ENCODE results near the gene JUNB. TPM values are rescaled to one million over a fixed set of nuclear protein-coding genes. Genes with fewer than 3 reads are reported as not detected.
"Not testable (repeated sequence)": the region's sequence is repeated elsewhere in the genome, so short reads cannot be mapped to it uniquely, and the experiment has no call there.

JUNB gene
- total and polyA plus RNA-seq, 7 donors: 91.6 to 1,252 (median 249) TPM

GRCh38 chr19:12815088-12815487, 23.8 kb downstream of the JUNB start:
- H3K36me3 ChIP-seq: peaks cover 0 to 5% (median 3%) of the 10 kb centered on the region in 4 donors
- TF ChIP-seq POLR2AphosphoS5 (IDR thresholded peaks at IDR 0.05) (no peak), EP300 (IDR thresholded peaks at IDR 0.05) (no peak), CTCF (IDR thresholded peaks at IDR 0.05) (no peak), POLR2A (IDR thresholded peaks at IDR 0.05) (no peak)
- H3K4me1 ChIP-seq: no peaks in the 10 kb centered on the region
- H3K27ac ChIP-seq: no peak overlapping the region
- H3K9me3 ChIP-seq: no peaks in the 10 kb centered on the region
- WGBS, 2 donors: 96% methylated on average over 7 of the region's 7 CpGs
- no peaks in the 10 kb centered on the region for H3K27me3 ChIP-seq
- DNase-seq: no peak
- intact Hi-C loops (cut with DNase I): no loop called here
- H3K4me3 ChIP-seq: no peak overlapping the region

- DNase-seq; H3K4me3 ChIP-seq; intact Hi-C loops (cut with DNase I); H3K27me3 ChIP-seq; H3K36me3 ChIP-seq; H3K9me3 ChIP-seq; H3K27ac ChIP-seq; H3K4me1 ChIP-seq: not testable (repeated sequence)
- WGBS, 2 donors: 86 to 90% methylated on average over 6 of the region's 6 CpGs
These were observed 25.9 kb downstream of the JUNB start for GRCh38 chr19:12817188-12817587.

GRCh38 chr19:12817810-12818209, 26.5 kb downstream of the JUNB start:
- H3K9me3 ChIP-seq; H3K27ac ChIP-seq; intact Hi-C loops (cut with DNase I); H3K27me3 ChIP-seq; DNase-seq; H3K4me1 ChIP-seq; H3K4me3 ChIP-seq; H3K36me3 ChIP-seq: not testable (repeated sequence)
- 91 to 94% methylated on average over 11 of the region's 11 CpGs for WGBS, 2 donors

GRCh38 chr19:12821761-12822160, 30.5 kb downstream of the JUNB start:
- H3K4me1 ChIP-seq: peaks cover 0 to 4% (median 2%) of the 10 kb centered on the region in 4 donors
- H3K27me3 ChIP-seq: peaks cover 4 to 33% (median 23%) of the 10 kb centered on the region in 3 donors
- TF ChIP-seq CTCF (IDR thresholded peaks at IDR 0.05) (no peak), POLR2AphosphoS5 (IDR thresholded peaks at IDR 0.05) (no peak), EP300 (IDR thresholded peaks at IDR 0.05) (no peak), POLR2A (IDR thresholded peaks at IDR 0.05) (no peak)
- H3K4me3 ChIP-seq: no peak overlapping the region
- H3K27ac ChIP-seq: no peak overlapping the region
- no peak for DNase-seq
- 84 to 87% methylated on average over 2 of the region's 2 CpGs for WGBS, 2 donors
- H3K9me3 ChIP-seq: no peaks in the 10 kb centered on the region
- intact Hi-C loops (cut with DNase I): no loop called here
- no peaks in the 10 kb centered on the region for H3K36me3 ChIP-seq

- WGBS, 2 donors: 7% methylated on average over 46 of the region's 46 CpGs
- Histone ChIP-seq H3K27me3 (peaks cover 25 to 71% (median 59%) of the 10 kb centered on the region in 3 donors), H3K4me3 (no peak overlapping the region), H3K9me3 (no peaks in the 10 kb centered on the region), H3K36me3 (no peaks in the 10 kb centered on the region), H3K27ac (no peak overlapping the region), H3K4me1 (peaks cover 0 to 9% (median 2%) of the 10 kb centered on the region in 4 donors)
- intact Hi-C loops (cut with DNase I): no loop called here
- DNase-seq: no peak
- TF ChIP-seq CTCF (IDR thresholded peaks at IDR 0.05) (no peak), EP300 (IDR thresholded peaks at IDR 0.05) (no peak)
These were observed 34.2 kb downstream of the JUNB start for GRCh38 chr19:12825254-12826131.

- WGBS, 2 donors: 3 to 8% methylated on average over 23 of the region's 23 CpGs
- Histone ChIP-seq H3K27me3 (peaks cover 47 to 100% (median 86%) of the 10 kb centered on the region in 3 donors), H3K4me1 (peaks cover 0 to 17% (median 12%) of the 10 kb centered on the region in 4 donors), H3K9me3 (no peaks in the 10 kb centered on the region), H3K27ac (no peak overlapping the region), H3K4me3 (no peak overlapping the region), H3K36me3 (no peaks in the 10 kb centered on the region)
- intact Hi-C loops (cut with DNase I): no loop called here
- no peak for DNase-seq
- TF ChIP-seq CTCF (IDR thresholded peaks at IDR 0.05): no peak
- TF ChIP-seq POLR2A (IDR thresholded peaks at IDR 0.05): no peak
- TF ChIP-seq POLR2AphosphoS5 (IDR thresholded peaks at IDR 0.05): no peak
- TF ChIP-seq EP300 (IDR thresholded peaks at IDR 0.05): no peak
These were observed 37.2 kb downstream of the JUNB start for GRCh38 chr19:12828494-12828893.

Data from sigmoid colon (tissue), 7 donors.